ENCODE measurements around the gene ZSWIM2. TPM values are rescaled to one million over a fixed set of nuclear protein-coding genes. Genes with fewer than 3 reads are reported as not detected.
"Not testable (repeated sequence)": the region's sequence is repeated elsewhere in the genome, so short reads cannot be mapped to it uniquely, and the experiment has no call there.

The ZSWIM2 gene
- total RNA-seq, 6 experiments from 2014 or later: 0.10 TPM; not detected in 5

DNA sequence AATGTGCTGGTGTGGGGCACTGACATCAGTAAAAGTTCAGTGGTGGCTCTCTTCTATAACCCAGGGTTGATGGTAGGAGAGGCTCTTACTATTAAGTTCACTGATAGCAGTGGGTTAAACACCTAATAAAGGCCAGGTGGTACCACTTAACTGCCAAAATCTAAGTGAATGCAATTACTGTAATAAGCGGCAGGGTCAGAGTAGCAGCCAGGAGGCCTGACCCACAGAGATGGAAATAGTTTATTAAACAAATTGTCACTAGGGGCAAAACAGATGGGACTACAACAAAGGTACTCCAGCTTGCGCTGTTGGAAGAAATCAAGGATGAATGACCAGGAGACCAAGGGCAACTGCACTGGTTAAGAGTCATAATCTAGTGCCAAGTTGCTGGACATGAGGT is 26.6 kb downstream of the ZSWIM2 start:
- Mint-ChIP-seq H3K27me3 (ENCODE audit: insufficient read depth) (no peaks in the 10 kb centered on the region; the same call in 1 of the 2 replicates), H3K9me3 (no peaks in the 10 kb centered on the region), H3K4me3 (no peak overlapping the region), H3K36me3 (ENCODE audit: low read depth) (peaks cover 10% of the 10 kb centered on the region), H3K27ac (no peak overlapping the region), H3K4me1 (ENCODE audit: low read depth) (peaks cover 53% of the 10 kb centered on the region)
- no peak for DNase-seq
- TF ChIP-seq, protein P1, sequence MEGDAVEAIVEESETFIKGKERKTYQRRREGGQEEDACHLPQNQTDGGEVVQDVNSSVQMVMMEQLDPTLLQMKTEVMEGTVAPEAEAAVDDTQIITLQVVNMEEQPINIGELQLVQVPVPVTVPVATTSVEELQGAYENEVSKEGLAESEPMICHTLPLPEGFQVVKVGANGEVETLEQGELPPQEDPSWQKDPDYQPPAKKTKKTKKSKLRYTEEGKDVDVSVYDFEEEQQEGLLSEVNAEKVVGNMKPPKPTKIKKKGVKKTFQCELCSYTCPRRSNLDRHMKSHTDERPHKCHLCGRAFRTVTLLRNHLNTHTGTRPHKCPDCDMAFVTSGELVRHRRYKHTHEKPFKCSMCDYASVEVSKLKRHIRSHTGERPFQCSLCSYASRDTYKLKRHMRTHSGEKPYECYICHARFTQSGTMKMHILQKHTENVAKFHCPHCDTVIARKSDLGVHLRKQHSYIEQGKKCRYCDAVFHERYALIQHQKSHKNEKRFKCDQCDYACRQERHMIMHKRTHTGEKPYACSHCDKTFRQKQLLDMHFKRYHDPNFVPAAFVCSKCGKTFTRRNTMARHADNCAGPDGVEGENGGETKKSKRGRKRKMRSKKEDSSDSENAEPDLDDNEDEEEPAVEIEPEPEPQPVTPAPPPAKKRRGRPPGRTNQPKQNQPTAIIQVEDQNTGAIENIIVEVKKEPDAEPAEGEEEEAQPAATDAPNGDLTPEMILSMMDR (IDR thresholded peaks at IDR 0.05): no peak

DNA sequence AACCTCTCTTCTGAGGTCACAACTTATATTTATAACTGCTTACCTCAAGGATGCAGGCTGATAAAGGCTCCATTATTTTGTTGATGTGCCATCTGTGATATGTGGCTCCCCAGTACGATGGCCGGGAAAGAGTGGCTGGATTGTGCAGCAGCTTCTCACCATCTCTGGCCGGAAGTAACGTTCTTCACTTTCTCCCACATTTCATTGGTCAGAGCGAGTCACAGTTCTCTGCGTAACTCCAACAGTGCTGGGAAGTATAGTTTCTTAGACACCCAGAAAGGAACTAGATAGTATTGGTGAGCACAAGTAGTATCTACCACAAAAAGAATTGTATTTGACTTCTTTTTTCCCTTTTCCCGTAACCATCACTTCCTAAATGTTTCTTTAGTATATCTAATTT is 28.7 kb downstream of the ZSWIM2 start:
- H3K4me3 Mint-ChIP-seq: peak overlapping the region; percentile 83
- no peaks in the 10 kb centered on the region; the same call in 1 of the 2 replicates for H3K27me3 Mint-ChIP-seq (ENCODE audit: insufficient read depth)
- peak; percentile 55 for DNase-seq
- peaks cover 16% of the 10 kb centered on the region for H3K9me3 Mint-ChIP-seq
- TF ChIP-seq, protein P1 (IDR thresholded peaks at IDR 0.05): no peak
- peaks cover 36% of the 10 kb centered on the region for H3K4me1 Mint-ChIP-seq (ENCODE audit: low read depth)
- peaks cover 9% of the 10 kb centered on the region for H3K36me3 Mint-ChIP-seq (ENCODE audit: low read depth)
- H3K27ac Mint-ChIP-seq: peak overlapping the region; percentile 32

DNA sequence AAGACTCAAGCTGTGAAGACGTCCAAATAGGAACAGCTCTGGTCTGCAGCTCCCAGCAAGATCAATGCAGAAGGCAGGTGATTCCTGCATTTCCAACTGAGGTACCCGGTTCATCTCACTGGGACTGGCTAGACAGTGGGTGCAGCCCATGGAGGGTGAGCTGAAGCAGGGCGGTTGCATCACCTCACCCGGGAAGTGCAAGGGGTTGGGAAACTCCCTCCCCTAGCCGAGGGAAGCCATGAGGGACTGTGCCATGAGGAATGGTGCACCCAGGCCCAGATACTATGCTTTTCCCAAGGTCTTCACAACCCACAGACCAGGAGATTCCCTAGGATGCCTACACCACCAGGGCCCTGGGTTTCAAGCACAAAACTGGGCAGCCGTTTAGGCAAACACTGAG is 37.2 kb downstream of the ZSWIM2 start:
- H3K27me3 Mint-ChIP-seq (ENCODE audit: insufficient read depth); DNase-seq; H3K27ac Mint-ChIP-seq; H3K4me3 Mint-ChIP-seq: not testable (repeated sequence)
- H3K36me3 Mint-ChIP-seq (ENCODE audit: low read depth): peaks cover 22% of the 10 kb centered on the region
- H3K9me3 Mint-ChIP-seq: peaks cover 13% of the 10 kb centered on the region
- peaks cover 15% of the 10 kb centered on the region for H3K4me1 Mint-ChIP-seq (ENCODE audit: low read depth)

DNA sequence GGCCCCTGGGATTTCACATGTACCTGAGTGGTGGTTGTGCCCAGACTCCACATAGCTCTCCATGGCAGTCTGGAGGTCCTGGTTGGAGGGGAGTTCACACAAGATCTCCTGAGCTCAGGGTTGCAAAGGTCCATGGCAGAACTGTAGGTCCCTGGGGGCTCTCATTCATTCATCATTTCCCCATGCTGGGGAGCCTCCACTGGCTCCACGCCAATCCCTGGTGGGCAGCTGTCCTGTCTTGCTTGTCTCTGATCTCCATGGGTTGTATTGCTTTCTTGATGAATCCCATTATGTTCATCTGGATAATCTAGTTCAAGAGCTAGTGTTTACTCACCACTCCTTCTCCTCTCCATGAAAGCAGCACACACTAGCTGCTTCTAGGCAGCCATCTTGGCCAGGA is 42.4 kb downstream of the ZSWIM2 start:
- H3K4me1 Mint-ChIP-seq (ENCODE audit: low read depth): peaks cover 24% of the 10 kb centered on the region
- H3K27ac Mint-ChIP-seq: no peak overlapping the region
- DNase-seq: no peak
- TF ChIP-seq, protein P1 (IDR thresholded peaks at IDR 0.05): no peak
- H3K27me3 Mint-ChIP-seq (ENCODE audit: insufficient read depth): no peaks in the 10 kb centered on the region; the same call in 1 of the 2 replicates
- H3K36me3 Mint-ChIP-seq (ENCODE audit: low read depth): peaks cover 23% of the 10 kb centered on the region; the same call in 1 of the 2 replicates
- H3K9me3 Mint-ChIP-seq: peaks cover 12% of the 10 kb centered on the region; the same call in 1 of the 2 replicates
- no peak overlapping the region for H3K4me3 Mint-ChIP-seq

DNA sequence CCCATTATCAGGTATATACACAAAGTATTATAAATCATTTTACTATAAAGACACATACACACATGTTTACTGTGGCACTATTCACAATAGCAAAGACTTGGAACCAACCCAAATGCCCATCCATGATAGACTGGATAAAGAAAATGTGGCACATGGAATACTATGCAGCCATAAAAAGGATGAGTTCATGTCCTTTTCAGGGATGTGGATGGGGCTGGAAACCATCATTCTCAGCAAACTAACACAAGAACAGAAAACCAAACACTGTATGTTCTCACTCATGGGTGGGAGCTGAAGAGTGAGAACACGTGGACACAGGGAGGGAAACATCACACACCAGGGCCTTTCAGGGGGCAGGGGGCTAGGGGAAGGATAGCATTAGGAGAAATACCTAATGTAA is 50.4 kb downstream of the ZSWIM2 start:
- H3K4me3 Mint-ChIP-seq; H3K4me1 Mint-ChIP-seq (ENCODE audit: low read depth); H3K27me3 Mint-ChIP-seq (ENCODE audit: insufficient read depth); DNase-seq; H3K9me3 Mint-ChIP-seq; H3K27ac Mint-ChIP-seq: not testable (repeated sequence)
- H3K36me3 Mint-ChIP-seq (ENCODE audit: low read depth): peaks cover 17% of the 10 kb centered on the region; the same call in 1 of the 2 replicates

DNA sequence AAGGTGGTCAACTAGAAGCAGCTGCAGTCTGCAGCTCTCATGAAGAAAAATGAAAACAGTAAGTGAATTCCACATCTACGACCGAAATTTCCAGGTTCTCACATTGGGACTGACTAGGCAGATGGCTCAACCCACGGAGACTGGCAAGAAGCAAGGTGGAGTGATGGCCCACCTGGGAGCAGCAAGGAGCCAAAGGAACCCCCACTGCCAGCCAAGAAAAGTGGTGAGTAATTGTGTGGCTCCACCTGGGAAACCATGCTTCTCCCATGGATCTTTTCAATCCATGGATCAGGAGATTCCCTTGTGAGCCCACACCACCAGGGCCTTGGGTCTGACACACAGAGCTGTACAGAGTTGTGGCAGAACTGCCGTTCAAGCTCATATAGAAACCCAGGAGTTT is 64.0 kb downstream of the ZSWIM2 start:
- no peak overlapping the region for H3K27ac Mint-ChIP-seq
- no peak overlapping the region for H3K4me3 Mint-ChIP-seq
- peaks cover 38% of the 10 kb centered on the region for H3K9me3 Mint-ChIP-seq
- DNase-seq: no peak
- H3K36me3 Mint-ChIP-seq (ENCODE audit: low read depth): peaks cover 53% of the 10 kb centered on the region
- H3K27me3 Mint-ChIP-seq (ENCODE audit: insufficient read depth): peaks cover 3% of the 10 kb centered on the region; the same call in 1 of the 2 replicates
- H3K4me1 Mint-ChIP-seq (ENCODE audit: low read depth): peaks cover 12% of the 10 kb centered on the region; the same call in 1 of the 2 replicates
- TF ChIP-seq, protein P1 (IDR thresholded peaks at IDR 0.05): no peak

DNA sequence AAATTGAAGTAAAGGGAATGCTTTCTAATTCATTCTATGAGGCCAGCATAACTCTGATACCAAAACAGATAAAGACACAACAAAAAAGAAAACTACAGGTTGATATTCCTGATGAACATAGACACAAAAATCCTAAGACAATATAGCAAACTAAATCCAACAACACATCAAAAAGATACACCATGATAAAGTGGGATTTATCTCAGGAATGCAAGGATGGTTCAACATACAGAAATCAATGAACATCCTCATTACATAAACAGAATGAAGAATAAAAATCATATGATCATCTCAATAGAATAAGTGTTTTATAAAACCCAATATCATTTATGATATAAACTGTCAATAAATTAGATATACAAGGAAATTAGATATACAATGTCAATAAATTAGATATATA is 65.7 kb downstream of the ZSWIM2 start:
- Mint-ChIP-seq H3K4me1 (ENCODE audit: low read depth) (peaks cover 13% of the 10 kb centered on the region; the same call in 1 of the 2 replicates), H3K4me3 (no peak overlapping the region), H3K27ac (no peak overlapping the region), H3K27me3 (ENCODE audit: insufficient read depth) (peaks cover 2% of the 10 kb centered on the region; the same call in 1 of the 2 replicates), H3K36me3 (ENCODE audit: low read depth) (peaks cover 36% of the 10 kb centered on the region), H3K9me3 (peaks cover 26% of the 10 kb centered on the region)
- TF ChIP-seq, protein P1 (IDR thresholded peaks at IDR 0.05): no peak
- DNase-seq: no peak
